HCT116 (cell line): Measurements from ENCODE around the gene PRRG1. TPM values are rescaled to one million over a fixed set of nuclear protein-coding genes. Genes with fewer than 3 reads are reported as not detected.
"Not testable (repeated sequence)": the region's sequence is repeated elsewhere in the genome, so short reads cannot be mapped to it uniquely, and the experiment has no call there.

ENCODE experiments used
- ATAC-seq: fragments of 200-7000 bp; cut with Tn5 transposase; 2 replicates; pipeline ENCODE4 v1.9.1; 2020; ENCODE audit warnings: mild to moderate bottlenecking, moderate library complexity
- BruUV-seq: library from RNA; stranded (reverse); fragments of 400-500 nt; replicated peaks from 2 replicates; lab custom pipeline; 2021; lab: Mats Ljungman, UMichigan
- CTCF ChIA-PET: fragments of 300-600 bp; sonication (Branson Sonifier 250); formaldehyde crosslinking; loops from one replicate; lab custom pipeline; 2021; ENCODE audit warnings: antibody characterized with exemption; lab: Charles Lee
- POLR2A ChIA-PET: fragments of 300-600, 350-600 bp; sonication (Branson Sonifier 250); formaldehyde crosslinking; loops from one replicate; lab custom pipeline; 2021; ENCODE audit warnings: antibody characterized with exemption; lab: Charles Lee
- RAD21 ChIA-PET, 2 experiments: fragments of 300-600 bp; sonication (Branson Sonifier 250); formaldehyde crosslinking; loops; one replicate each; lab custom pipeline; 2023; ENCODE audit warnings: low total read pairs in 2 of 2; ENCODE audit not compliant: uncharacterized antibody in 2 of 2, unreplicated experiment in 2 of 2, low non-redundant PET in 1 of 2; lab: Charles Lee
- DNase-seq: peaks from one replicate; pipeline ENCODE4 v3.0.0-alpha.2; 2010; ENCODE audit warnings: low read depth, low spot score
- H2AFZ ChIP-seq: fragments of 200-600 bp; shearing (Covaris generic), sonication (generic); 2 replicates; pipeline ENCODE4 v1.6.1; 2017; ENCODE audit warnings: low read depth, mixed run types, mixed read lengths, antibody characterized with exemption, low read length; ENCODE audit not compliant: poor library complexity, severe bottlenecking
- H3K27ac ChIP-seq: 2 replicates; pipeline ENCODE4 v1.5.1; 2012; ENCODE audit warnings: low read depth, low read length
- H3K27me3 ChIP-seq: fragments of 200-600 bp; sonication (generic); 2 replicates; pipeline ENCODE4 v1.6.1; 2016; ENCODE audit warnings: mixed run types, low read length, mixed read lengths; ENCODE audit not compliant: insufficient read depth
- H3K36me3 ChIP-seq, 2 experiments: fragments of 200-500 bp in 1 of 2; fragments of 200-600 bp in 1 of 2; sonication (Bioruptor generic) in 1 of 2; sonication (generic) in 1 of 2; 2 replicates each; pipeline versions ENCODE4 v1.5.1 to v1.6.1; 2014 to 2016; ENCODE audit warnings: low read length in 2 of 2, inconsistent platforms in 1 of 2, mixed read lengths in 1 of 2, mixed run types in 1 of 2; ENCODE audit not compliant: insufficient read depth in 2 of 2, control insufficient read depth in 1 of 2
- H3K4me1 ChIP-seq, 2 experiments: fragments of 200-600 bp in 1 of 2; sonication (generic) in 1 of 2; 2 replicates each; pipeline versions ENCODE4 v1.5.1 to v1.6.1; 2012 to 2017; ENCODE audit warnings: low read length in 2 of 2, inconsistent platforms in 1 of 2, mild to moderate bottlenecking in 1 of 2, mixed read lengths in 1 of 2, mixed run types in 1 of 2, moderate library complexity in 1 of 2; ENCODE audit not compliant: insufficient read depth in 2 of 2, control insufficient read depth in 1 of 2
- H3K4me2 ChIP-seq: fragments of 200-600 bp; sonication (generic); 2 replicates; pipeline ENCODE4 v1.6.1; 2017; ENCODE audit warnings: mixed run types, low read length, mixed read lengths
- H3K4me3 ChIP-seq, 2 experiments: fragments of 200-600 bp in 1 of 2; sonication (generic) in 1 of 2; replicated peaks in 1 of 2; 2 replicates each; pipeline ENCODE4 v1.5.1; 2011 to 2016; ENCODE audit warnings: low read length in 2 of 2, control low read depth in 1 of 2, low read depth in 1 of 2, mild to moderate bottlenecking in 1 of 2, mixed read lengths in 1 of 2, mixed run types in 1 of 2
- H3K79me2 ChIP-seq: fragments of 200-600 bp; sonication (generic); 2 replicates; pipeline ENCODE4 v1.6.1; 2017; ENCODE audit warnings: mild to moderate bottlenecking, mixed run types, low read length, moderate library complexity, mixed read lengths; ENCODE audit not compliant: insufficient read depth
- H3K9ac ChIP-seq: fragments of 200-600 bp; sonication (generic); 2 replicates; pipeline ENCODE4 v1.6.1; 2016; ENCODE audit warnings: low read length, mixed read lengths
- H3K9me2 ChIP-seq: fragments of 200-600 bp; sonication (generic), shearing (Covaris generic); 2 replicates; pipeline ENCODE4 v1.6.1; 2017; ENCODE audit warnings: mixed run types, mild to moderate bottlenecking, moderate library complexity; ENCODE audit not compliant: insufficient read depth
- H3K9me3 ChIP-seq, 2 experiments: fragments of 200-500 bp in 1 of 2; fragments of 200-600 bp in 1 of 2; sonication (Bioruptor generic) in 1 of 2; sonication (generic) in 1 of 2; 2 replicates each; pipeline ENCODE4 v1.6.1; 2014 to 2017; ENCODE audit warnings: low read length in 2 of 2, mixed read lengths in 2 of 2, inconsistent platforms in 1 of 2, low read depth in 1 of 2, mild to moderate bottlenecking in 1 of 2, mixed run types in 1 of 2, moderate library complexity in 1 of 2; ENCODE audit not compliant: control insufficient read depth in 1 of 2, insufficient read depth in 1 of 2
- H4K20me1 ChIP-seq: fragments of 200-600 bp; sonication (generic), shearing (Covaris generic); 2 replicates; pipeline ENCODE4 v1.6.1; 2017; ENCODE audit warnings: mixed run types, mild to moderate bottlenecking, moderate library complexity; ENCODE audit not compliant: insufficient read depth
- CBX3 ChIP-seq: IDR thresholded peaks from 2 replicates; pipeline ENCODE4 v1.6.1; 2012; ENCODE audit warnings: low read depth
- ELF1 ChIP-seq: IDR thresholded peaks from 2 replicates; pipeline ENCODE4 v1.6.1; 2012; ENCODE audit warnings: low read depth, borderline replicate concordance
- FOSL1 ChIP-seq: IDR thresholded peaks from 2 replicates; pipeline ENCODE4 v1.6.1; 2012; ENCODE audit warnings: low read depth
- JUND ChIP-seq: IDR thresholded peaks from 2 replicates; pipeline ENCODE4 v1.6.1; 2012
- SIN3A ChIP-seq: IDR thresholded peaks from 2 replicates; pipeline ENCODE4 v1.6.1; 2012; ENCODE audit warnings: low read depth
- SP1 ChIP-seq: IDR thresholded peaks from 2 replicates; pipeline ENCODE4 v1.6.1; 2012; ENCODE audit warnings: low read depth
- ZFX ChIP-seq: fragments of 450-650 bp; IDR thresholded peaks from 2 replicates; pipeline ENCODE4 v1.6.1; 2017
- ZNF274 ChIP-seq: fragments of 200-500 bp; sonication (Bioruptor generic); IDR thresholded peaks from 2 replicates; pipeline ENCODE4 v1.6.1; 2014; ENCODE audit warnings: mild to moderate bottlenecking, low read depth, low read length, inconsistent platforms
- intact Hi-C: fragments of 100-400 bp; cut with micrococcal nuclease; formaldehyde crosslinking; loops from 2 replicates; pipeline ENCODE4 v1.10.0; 2022
- total RNA-seq: library from RNA; stranded (reverse); gene quantifications from one replicate; pipeline ENCODE4 v1.2.1, GENCODE V29; 2021; ENCODE audit not compliant: unreplicated experiment
- TF ChIP-seq, protein P1 (sequence below): IDR thresholded peaks from 2 replicates; pipeline ENCODE4 v1.6.1; 2012
- TF ChIP-seq, protein P2 (sequence below): IDR thresholded peaks from 2 replicates; pipeline ENCODE4 v1.6.1; 2012; ENCODE audit warnings: low read depth
- TF ChIP-seq, protein P3 (sequence below), 3 experiments: fragments of 200-600 bp in 1 of 3; sonication (generic) in 1 of 3; IDR thresholded peaks in 2 of 3; conservative IDR thresholded peaks in 1 of 3; 2 replicates each; pipeline ENCODE4 v1.5.1; 2012 to 2017; ENCODE audit warnings: low read depth in 2 of 3, low read length in 2 of 3, antibody characterized with exemption in 1 of 3, borderline replicate concordance in 1 of 3, control low read depth in 1 of 3, mild to moderate bottlenecking in 1 of 3, mixed read lengths in 1 of 3, mixed run types in 1 of 3, moderate library complexity in 1 of 3; ENCODE audit not compliant: insufficient read depth in 1 of 3

Gene PRRG1
- total RNA-seq, 1 experiment from 2014 or later: 16.0 TPM

DNA sequence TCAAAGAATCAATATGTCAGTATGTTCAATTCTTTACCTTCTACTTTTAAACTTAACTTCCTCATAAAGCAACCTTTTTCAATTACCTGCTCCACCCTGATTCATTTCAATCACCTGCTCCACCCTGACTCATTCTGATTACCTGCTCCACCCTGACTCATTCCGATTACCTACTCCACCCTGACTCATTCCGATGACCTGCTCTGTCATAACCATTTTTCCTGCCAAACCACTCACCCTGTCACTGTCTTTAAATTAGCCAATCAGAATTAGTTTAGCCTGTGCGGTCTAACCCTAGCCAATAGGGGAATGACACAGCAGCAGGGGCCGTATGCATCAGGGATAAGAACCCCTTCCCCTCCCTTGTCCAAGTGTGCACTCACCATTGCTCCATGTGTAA lies 135.2 kb downstream of the PRRG1 start:
- H4K20me1 ChIP-seq, H3K9me3 ChIP-seq, H3K27me3 ChIP-seq, RAD21 ChIA-PET, POLR2A ChIA-PET, H3K9me2 ChIP-seq, H3K9ac ChIP-seq, DNase-seq, H3K4me2 ChIP-seq, BruUV-seq, H3K27ac ChIP-seq, H2AFZ ChIP-seq, ATAC-seq, H3K36me3 ChIP-seq, CTCF ChIA-PET, H3K79me2 ChIP-seq, H3K4me3 ChIP-seq, intact Hi-C loops, H3K4me1 ChIP-seq: not testable (repeated sequence)
- peak; percentile 36 for TF ChIP-seq JUND
- TF ChIP-seq CBX3: peak; percentile 21; the same call in 1 of the 2 replicates
- peak; percentile 40; the same call in 1 of the 2 replicates for TF ChIP-seq SP1
- peak; percentile 53; the same call in 1 of the 2 replicates for TF ChIP-seq FOSL1

DNA sequence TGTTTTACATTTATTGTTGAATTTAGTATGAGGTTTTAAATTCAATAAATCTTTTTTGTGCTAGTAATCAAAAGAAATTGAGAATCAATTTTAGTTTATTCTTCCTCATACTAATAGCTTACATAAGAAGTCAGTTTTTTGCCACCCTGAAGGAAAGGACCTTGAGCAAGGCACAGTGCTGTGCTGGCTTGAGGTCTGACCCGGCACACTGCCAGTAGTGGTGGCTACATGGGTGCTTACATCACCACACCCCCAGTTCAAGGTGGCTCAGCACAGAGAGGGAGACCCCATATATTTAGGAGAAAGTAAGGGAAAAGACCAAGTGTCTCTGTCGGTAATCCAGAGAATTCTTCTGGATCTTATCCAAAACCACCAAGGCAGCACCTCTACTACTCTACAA lies 136.3 kb downstream of the PRRG1 start:
- Histone ChIP-seq H3K9me3 (no peaks in the 10 kb centered on the region), H3K4me1 (peaks cover 0 to 9% of the 10 kb centered on the region in 2 experiments; a peak in 1 of 4 replicates), H3K27me3 (no peaks in the 10 kb centered on the region), H3K9ac (no peak overlapping the region), H3K4me2 (no peak overlapping the region), H3K36me3 (no peaks in the 10 kb centered on the region), H3K9me2 (no peaks in the 10 kb centered on the region), H4K20me1 (no peaks in the 10 kb centered on the region), H2AFZ (no peak overlapping the region), H3K79me2 (no peaks in the 10 kb centered on the region)
- ChIA-PET RAD21 (no interaction called here), CTCF (no interaction called here), POLR2A (no interaction called here)
- no peak for DNase-seq
- intact Hi-C loops: no loop called here
- no TSS peak for BruUV-seq
- no peak for TF ChIP-seq JUND
- no peak for TF ChIP-seq SP1
- TF ChIP-seq, protein P1, sequence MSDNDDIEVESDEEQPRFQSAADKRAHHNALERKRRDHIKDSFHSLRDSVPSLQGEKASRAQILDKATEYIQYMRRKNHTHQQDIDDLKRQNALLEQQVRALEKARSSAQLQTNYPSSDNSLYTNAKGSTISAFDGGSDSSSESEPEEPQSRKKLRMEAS: no peak
- no peak for TF ChIP-seq SIN3A
- no peak for TF ChIP-seq CBX3
- no peak for TF ChIP-seq ZFX
- no peak for TF ChIP-seq ZNF274
- TF ChIP-seq, protein P2, sequence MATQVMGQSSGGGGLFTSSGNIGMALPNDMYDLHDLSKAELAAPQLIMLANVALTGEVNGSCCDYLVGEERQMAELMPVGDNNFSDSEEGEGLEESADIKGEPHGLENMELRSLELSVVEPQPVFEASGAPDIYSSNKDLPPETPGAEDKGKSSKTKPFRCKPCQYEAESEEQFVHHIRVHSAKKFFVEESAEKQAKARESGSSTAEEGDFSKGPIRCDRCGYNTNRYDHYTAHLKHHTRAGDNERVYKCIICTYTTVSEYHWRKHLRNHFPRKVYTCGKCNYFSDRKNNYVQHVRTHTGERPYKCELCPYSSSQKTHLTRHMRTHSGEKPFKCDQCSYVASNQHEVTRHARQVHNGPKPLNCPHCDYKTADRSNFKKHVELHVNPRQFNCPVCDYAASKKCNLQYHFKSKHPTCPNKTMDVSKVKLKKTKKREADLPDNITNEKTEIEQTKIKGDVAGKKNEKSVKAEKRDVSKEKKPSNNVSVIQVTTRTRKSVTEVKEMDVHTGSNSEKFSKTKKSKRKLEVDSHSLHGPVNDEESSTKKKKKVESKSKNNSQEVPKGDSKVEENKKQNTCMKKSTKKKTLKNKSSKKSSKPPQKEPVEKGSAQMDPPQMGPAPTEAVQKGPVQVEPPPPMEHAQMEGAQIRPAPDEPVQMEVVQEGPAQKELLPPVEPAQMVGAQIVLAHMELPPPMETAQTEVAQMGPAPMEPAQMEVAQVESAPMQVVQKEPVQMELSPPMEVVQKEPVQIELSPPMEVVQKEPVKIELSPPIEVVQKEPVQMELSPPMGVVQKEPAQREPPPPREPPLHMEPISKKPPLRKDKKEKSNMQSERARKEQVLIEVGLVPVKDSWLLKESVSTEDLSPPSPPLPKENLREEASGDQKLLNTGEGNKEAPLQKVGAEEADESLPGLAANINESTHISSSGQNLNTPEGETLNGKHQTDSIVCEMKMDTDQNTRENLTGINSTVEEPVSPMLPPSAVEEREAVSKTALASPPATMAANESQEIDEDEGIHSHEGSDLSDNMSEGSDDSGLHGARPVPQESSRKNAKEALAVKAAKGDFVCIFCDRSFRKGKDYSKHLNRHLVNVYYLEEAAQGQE: no peak
- TF ChIP-seq FOSL1: no peak
- no peak for TF ChIP-seq ELF1
- TF ChIP-seq, protein P3, sequence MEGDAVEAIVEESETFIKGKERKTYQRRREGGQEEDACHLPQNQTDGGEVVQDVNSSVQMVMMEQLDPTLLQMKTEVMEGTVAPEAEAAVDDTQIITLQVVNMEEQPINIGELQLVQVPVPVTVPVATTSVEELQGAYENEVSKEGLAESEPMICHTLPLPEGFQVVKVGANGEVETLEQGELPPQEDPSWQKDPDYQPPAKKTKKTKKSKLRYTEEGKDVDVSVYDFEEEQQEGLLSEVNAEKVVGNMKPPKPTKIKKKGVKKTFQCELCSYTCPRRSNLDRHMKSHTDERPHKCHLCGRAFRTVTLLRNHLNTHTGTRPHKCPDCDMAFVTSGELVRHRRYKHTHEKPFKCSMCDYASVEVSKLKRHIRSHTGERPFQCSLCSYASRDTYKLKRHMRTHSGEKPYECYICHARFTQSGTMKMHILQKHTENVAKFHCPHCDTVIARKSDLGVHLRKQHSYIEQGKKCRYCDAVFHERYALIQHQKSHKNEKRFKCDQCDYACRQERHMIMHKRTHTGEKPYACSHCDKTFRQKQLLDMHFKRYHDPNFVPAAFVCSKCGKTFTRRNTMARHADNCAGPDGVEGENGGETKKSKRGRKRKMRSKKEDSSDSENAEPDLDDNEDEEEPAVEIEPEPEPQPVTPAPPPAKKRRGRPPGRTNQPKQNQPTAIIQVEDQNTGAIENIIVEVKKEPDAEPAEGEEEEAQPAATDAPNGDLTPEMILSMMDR (IDR thresholded peaks at IDR 0.05 in 2 of 3, conservative IDR thresholded peaks at IDR 0.05 in 1 of 3; ENCODE audit: borderline replicate concordance in 1 of 3, insufficient read depth in 1 of 3, low read depth in 2 of 3, low read length in 2 of 3): no peak
- TF ChIP-seq, all 23 proteins: peak for 0
- Histone ChIP-seq H3K27ac (no peak overlapping the region), H3K4me3 (no peak overlapping the region)
- ATAC-seq: no peak
